Diencephalon (tissue), 1 donor: ENCODE data around the gene COQ10B. TPM values are rescaled to one million over a fixed set of nuclear protein-coding genes. Genes with fewer than 3 reads are reported as not detected.

Experiments used
- small RNA-seq: library from RNA; depleted of rRNA; stranded (forward); fragments of <200 nt; gene quantifications from one replicate; pipeline ENCODE3, GENCODE V24; 2014
- total RNA-seq: library from RNA; depleted of rRNA; stranded (reverse); fragments of >200 nt; gene quantifications from one replicate; pipeline ENCODE4 v1.2.3, GENCODE V29; 2014

COQ10B gene
- 40.1 TPM for total RNA-seq

DNA sequence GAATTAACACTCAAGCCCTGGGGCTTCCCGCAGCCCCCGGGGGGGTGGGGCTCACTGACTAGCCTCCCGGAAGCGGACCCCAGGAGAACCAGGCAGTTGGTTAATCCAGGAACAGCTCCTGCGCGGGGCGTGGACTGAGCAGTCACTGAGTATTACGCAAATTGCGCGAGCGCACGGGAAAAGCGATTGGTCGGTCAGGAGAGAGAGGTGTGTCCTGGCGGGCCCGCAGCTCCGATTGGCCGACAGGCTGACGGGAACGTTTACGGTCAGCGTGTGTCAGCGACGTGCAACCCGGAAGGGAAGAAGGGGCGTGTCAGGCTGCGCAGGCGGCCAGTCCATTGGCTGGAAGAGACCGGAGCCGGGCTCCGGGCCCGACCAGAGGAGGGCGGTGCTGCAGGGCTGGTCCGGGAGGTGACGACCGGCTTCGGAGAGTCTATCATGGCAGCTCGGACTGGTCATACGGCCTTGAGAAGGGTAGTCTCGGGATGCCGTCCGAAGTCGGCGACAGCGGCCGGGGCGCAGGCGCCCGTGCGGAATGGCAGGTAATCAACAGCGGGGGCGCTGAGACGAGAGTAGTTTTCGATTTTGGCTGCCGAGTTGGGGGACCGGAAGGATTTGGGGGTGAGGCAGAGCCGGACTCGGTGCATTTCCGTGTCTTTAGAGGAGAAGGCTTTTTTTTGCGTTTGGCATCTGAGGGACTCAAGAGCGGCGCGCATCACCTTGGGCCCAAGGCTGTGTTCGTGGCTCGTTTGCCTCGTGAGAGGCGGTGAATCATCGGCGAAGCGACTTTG lies at the start of gene COQ10B:
Gene COQ10B (plus strand): TSS at position 430 of the 791 bp plus-strand sequence. CDS start 9 bp downstream, at position 439.

DNA sequence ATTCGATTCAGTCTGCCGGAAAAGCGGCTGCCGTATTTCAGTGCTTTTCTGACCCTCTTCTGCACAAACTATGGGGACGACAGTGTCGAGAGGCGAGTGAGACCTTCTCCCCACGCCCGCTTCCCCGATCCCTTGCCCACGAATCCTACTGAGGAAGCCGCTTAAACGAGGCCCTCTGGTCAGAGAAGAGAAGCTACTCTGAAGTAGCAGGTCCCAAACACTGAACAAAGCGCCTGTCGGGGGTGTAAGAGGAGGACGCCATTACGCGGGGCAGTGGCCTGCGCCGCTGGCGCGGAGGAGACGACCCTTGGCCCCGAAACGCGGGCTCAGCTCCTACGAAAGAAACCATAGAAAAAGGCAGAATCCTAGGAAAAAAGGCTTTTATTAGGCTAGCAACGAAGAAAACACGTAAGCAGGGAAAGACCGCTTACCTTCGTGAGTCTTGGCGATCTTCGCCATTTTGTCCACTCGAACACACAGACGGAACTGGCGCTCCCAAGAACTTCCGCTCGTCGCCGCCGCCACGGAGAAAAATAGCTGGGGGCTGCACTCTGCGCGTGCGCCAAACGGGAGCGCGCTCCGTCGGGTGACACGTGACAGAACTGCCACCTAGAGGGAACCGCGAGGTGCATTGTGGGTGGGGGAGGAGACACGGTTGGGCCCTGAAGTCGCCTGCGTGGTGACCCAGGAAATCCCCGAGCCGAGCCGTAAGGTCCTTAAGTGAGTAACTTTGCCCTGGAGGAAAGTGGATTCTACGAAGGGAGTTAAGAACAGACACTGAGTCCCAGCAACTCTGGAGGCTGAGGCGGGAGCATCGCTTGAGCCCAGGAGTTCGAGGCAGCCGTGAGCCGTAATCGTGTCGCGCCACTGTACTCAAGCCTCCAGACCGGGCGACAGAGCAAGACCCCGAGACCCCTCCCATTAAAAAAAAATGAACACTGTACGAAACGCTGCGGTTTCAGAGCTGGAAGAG lies 18.5 kb upstream of the COQ10B start, which contains the start of gene SF3B1:
Gene SF3B1 (minus strand): TSS at position 488 of the 973 bp plus-strand sequence. CDS start 29 bp downstream, at position 459.

DNA sequence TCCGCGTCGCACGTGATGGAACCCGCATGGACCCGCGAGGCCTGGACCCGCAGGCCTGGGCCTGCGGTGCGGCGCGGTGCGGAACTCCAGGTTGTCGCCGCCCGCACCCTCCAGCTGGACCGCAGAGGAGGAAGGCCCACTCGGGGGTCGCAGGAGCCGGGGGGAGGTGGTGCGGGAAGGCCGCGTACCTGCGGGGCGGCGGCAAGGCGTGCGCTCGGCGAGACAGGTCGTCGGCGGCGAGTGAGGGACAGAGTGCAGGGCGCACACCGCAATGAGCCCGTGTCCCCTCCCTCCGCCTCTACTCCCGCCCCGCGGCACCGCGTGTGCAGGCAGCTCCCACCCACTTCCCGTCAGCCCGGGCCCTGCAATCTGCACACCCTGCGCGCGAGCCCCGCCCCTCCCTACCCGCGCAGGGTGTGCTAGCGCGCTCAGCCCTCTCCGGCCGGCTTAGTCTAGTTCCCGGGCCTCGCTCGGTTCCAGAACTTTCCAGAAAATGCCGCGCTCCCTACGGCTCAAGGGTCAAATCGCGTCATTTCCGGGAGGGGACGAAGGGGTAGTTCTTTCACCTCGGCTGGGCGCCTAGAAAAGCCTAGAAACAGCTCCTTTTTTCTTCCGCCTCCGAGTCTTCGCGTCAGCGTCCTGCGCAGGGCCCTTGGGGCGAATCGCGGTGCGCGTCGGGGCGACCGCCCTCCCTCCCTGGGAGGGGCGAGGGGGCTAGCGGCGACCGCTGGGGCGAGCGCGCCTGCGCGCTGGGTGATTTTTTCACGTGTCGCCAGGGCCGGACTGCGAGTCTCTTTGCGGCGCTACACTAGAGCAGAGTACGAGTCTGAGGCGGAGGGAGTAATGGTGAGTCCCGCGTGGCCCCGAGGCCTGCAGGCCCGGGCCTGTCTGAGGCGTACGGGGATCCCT lies 46.5 kb downstream of the COQ10B start, which contains the start of the genes HSPD1 and HSPE1:
Gene HSPD1 (minus strand): TSS at position 247 of the 909 bp plus-strand sequence. CDS start 992 bp downstream, outside the sequence.
Gene HSPE1 (plus strand): TSS at position 786 of the 909 bp plus-strand sequence. CDS start 58 bp downstream, at position 844.

DNA sequence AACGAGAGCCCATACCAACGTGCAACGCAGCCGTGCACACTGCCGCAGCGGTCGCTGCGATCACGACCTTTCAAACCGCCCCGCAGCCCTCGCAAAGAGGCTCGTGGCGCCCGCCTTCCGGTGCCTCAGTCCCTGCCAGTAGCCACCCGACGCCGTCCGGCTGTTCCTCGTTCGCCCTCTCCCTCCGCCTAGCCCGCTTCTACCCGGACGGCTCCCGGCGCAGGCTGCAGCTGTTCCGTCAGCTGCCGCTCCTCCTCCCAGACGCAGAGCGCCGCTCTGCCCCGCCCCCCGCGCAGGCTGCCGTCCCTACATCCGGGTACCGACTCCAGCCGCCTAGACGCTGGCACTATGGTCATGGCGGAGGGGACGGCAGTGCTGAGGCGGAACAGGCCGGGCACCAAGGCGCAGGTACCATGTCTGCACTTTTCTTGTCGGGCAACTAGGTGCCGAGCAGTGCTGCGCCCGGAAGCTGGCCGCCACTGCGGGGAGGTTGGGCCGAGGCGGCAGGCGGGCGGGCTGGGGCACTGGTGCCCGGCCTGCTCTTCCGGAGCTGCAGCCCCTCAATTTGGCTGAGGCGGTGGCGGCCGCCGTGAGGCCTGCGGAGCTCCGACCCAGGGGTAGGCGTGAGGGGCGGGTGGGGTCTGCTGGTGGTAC lies 62.5 kb downstream of the COQ10B start, which contains the start of gene MOB4:
Gene MOB4 (plus strand): TSS at position 328 of the 654 bp plus-strand sequence. CDS start 21 bp downstream, at position 349.

Small RNAs within 50 kb of the gene (small RNA-seq; reads per million reads assigned to genes)
- gene RF00394 (not detected), gene RNU6-1029P (not detected)

Other genes starting within 250 kb of the COQ10B start
- gene ANKRD44, start 142.8 kb upstream of the COQ10B start, total RNA-seq: 78.2 TPM
- gene SF3B1, start 18.5 kb upstream of the COQ10B start, total RNA-seq: 227 TPM
- gene HSPD1, start 46.3 kb downstream of the COQ10B start, total RNA-seq: 210 TPM
- 93.7 TPM for gene HSPE1, start 46.8 kb downstream of the COQ10B start, total RNA-seq
- 83.0 TPM for gene MOB4, start 62.5 kb downstream of the COQ10B start, total RNA-seq
- 52.6 TPM for gene RFTN2, start 222.0 kb downstream of the COQ10B start, total RNA-seq